ENCODE measurements around the gene STOM.

Gene STOM

DNA sequence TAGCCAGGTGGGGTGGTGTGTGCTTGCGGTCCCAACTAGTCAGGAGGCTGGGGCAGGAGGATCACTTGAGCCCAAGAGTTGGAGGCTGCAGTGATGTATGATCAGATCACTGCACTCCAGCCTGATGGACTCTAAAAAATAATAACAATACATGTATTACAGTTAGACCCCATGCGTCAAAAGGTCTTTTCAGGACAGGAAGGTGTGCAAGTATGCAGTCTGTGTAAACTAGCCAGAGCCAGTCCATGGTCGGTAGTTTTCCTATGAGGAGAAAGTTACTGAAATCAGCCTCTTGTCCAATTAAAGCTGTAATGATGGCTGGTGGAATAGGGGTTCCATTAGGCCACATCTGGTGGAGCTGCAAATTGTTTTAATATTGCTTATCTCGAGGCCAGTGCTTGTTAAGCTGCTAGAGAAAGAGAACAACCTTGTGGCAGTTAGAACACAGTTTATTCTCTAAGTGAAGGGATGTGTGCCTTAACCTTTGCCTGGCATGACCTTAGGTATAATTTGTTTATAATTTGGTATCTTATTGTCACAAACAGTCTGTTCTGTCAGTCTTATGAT, 1.5 kb upstream of the STOM start:
- H3K4me3 ChIP-seq (ENCODE audit: low read depth, low read length) = no peak overlapping the region
- TF ChIP-seq, protein P1, sequence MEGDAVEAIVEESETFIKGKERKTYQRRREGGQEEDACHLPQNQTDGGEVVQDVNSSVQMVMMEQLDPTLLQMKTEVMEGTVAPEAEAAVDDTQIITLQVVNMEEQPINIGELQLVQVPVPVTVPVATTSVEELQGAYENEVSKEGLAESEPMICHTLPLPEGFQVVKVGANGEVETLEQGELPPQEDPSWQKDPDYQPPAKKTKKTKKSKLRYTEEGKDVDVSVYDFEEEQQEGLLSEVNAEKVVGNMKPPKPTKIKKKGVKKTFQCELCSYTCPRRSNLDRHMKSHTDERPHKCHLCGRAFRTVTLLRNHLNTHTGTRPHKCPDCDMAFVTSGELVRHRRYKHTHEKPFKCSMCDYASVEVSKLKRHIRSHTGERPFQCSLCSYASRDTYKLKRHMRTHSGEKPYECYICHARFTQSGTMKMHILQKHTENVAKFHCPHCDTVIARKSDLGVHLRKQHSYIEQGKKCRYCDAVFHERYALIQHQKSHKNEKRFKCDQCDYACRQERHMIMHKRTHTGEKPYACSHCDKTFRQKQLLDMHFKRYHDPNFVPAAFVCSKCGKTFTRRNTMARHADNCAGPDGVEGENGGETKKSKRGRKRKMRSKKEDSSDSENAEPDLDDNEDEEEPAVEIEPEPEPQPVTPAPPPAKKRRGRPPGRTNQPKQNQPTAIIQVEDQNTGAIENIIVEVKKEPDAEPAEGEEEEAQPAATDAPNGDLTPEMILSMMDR (IDR thresholded peaks at IDR 0.05; ENCODE audit: borderline replicate concordance, insufficient read depth, low read depth, low read length) = no peak

DNA sequence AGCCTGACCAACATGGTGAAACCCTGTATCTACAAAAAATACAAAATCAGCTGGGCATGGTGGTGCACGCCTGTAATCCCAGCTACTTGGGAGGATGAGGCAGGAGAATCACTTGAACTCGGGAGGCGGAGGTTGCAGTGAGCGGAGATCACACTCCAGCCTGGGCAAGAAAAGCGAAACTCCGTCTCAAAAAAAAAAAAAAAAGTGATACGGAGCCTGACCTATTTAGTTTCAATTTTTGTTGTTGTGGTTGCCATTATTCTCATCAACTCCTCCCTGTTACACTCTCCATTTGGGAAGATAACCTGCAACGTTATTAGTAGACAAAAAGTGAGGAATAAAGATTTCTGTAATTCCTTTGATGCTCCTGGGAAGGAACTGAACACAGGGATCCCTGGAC, 1.3 kb downstream of the STOM start:
- peak overlapping the region; percentile 89 for H3K4me3 ChIP-seq (ENCODE audit: low read depth, low read length)
- TF ChIP-seq, protein P1 (IDR thresholded peaks at IDR 0.05; ENCODE audit: borderline replicate concordance, insufficient read depth, low read depth, low read length) = no peak

DNA sequence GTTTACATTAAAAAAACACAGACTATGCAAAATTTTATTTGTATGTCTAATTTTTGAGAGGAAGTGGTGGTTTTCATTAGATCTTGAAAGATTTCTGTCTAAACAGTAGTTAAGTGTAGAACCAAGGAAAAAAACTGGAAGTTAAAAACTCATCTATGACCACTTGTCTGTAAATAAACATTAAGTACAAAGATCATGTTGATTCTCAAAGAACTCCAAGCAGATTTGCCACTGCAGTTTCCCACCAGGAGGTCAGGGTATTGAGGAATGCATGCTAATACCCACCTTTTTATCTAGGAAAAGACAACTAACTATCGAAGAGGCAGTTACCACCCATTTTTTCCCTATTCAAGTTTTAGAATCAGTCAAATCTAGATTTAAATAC, 1.9 kb downstream of the STOM start:
- TF ChIP-seq, protein P1 (IDR thresholded peaks at IDR 0.05; ENCODE audit: borderline replicate concordance, insufficient read depth, low read depth, low read length) = no peak
- no peak overlapping the region for H3K4me3 ChIP-seq (ENCODE audit: low read depth, low read length)

DNA sequence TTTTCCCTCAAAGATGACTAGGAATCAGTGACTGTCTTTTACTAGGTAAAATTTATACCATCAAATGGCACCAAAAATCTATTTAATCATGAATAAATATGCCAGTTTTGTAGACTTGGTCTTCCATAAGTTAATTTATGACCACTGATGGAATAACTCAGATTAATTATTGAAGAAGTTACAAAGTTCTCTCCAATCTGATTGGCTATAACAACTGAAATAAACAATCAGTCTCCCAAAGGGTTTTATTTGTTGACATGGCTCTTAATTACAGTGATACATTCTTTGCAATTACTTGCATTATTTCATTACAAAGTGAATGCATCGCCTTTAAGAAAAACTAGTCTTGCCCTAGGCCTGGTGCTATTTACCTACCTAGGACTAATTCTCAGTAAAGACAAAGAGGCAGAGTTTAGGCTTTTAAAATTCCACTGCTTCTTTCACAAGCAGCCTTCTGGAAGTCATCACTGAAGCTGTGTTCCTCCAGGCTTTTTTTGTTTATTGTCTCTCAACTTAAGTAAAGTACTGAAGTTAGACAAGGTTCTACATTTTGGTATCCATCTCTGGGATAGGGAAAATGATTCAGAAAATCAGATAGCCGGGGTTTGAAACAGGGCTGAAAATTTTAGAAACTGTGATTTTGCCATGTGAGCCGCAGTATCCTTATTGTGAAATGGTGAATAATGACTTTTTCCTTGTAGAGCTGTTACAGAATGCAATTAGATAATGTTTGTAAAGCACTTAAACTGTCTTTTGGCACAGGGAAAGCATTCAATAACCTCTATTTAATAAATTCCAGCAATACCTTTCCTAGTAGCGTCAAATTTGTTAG, 2.5 kb downstream of the STOM start:
- no peak overlapping the region for H3K4me3 ChIP-seq (ENCODE audit: low read depth, low read length)
- TF ChIP-seq, protein P1 (IDR thresholded peaks at IDR 0.05; ENCODE audit: borderline replicate concordance, insufficient read depth, low read depth, low read length) = no peak

DNA sequence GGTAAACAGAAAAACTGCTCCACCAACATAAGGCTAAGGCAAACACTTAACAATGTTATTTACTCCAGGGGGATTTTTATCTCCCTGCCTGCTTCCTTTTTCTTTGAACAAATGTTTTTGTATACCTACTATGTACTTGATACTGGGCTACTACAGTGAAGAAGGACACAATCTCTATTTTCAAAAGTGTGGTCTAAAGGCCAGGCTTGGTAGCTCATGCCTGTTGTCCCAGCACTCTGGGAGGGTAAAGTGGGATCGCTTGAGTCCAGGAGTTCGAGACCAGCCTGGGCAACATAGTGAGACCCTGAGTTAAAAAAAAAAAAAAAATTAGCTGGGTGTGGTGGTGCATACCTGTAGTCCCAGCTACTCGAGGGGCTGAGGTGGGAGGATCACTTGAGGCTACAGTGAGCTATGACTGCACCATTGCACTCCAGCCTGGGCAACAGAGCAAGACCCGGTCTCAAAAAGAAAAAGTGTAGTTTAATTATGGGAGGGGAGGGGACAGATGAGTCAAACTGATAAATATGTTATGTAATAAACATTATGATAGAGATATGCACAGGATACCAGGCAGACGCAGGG, 3.3 kb downstream of the STOM start:
- H3K4me3 ChIP-seq (ENCODE audit: low read depth, low read length) = no peak overlapping the region
- TF ChIP-seq, protein P1 (IDR thresholded peaks at IDR 0.05; ENCODE audit: borderline replicate concordance, insufficient read depth, low read depth, low read length) = no peak

DNA sequence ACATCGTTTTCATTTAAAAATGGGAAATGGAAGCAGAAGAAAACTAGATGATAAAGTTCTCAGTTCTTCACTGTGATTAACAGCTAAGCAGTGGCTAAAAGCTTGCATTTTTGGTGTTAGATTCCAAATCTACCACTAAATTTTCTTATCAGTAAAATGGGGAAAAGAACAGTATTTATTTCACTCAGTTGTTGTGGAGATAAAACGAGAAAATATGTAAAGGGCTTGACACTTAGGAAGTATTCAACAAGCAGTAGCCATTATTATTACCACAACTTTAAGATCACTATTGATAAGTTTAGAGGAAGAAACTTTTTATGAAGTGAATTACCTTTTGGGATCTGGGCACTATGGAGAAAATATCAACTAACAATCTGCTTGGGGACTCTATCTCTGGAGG, 4.5 kb downstream of the STOM start:
- TF ChIP-seq, protein P1 (IDR thresholded peaks at IDR 0.05; ENCODE audit: borderline replicate concordance, insufficient read depth, low read depth, low read length) = no peak

More for the DNA sequence above, 4.5 kb downstream of the STOM start:
- no peak overlapping the region for H3K4me3 ChIP-seq (ENCODE audit: low read depth, low read length)
